GM21381 (cell line): ENCODE measurements around the gene OSGEP.

Source experiments
- ATAC-seq: cut with Tn5 transposase; IDR thresholded peaks from one replicate; pipeline ENCODE4 v1.9.1; 2021; ENCODE audit warnings: mild to moderate bottlenecking, moderate library complexity; ENCODE audit not compliant: unreplicated experiment

The OSGEP gene

GRCh38 chr14:20434701-20435581, 19.7 kb downstream of the OSGEP start:
- no peak for ATAC-seq

- no peak for ATAC-seq
These were observed 24.6 kb downstream of the OSGEP start for GRCh38 chr14:20429801-20430669.

GRCh38 chr14:20428802-20429201, 25.8 kb downstream of the OSGEP start:
- no peak for ATAC-seq

GRCh38 chr14:20428010-20428365, 26.6 kb downstream of the OSGEP start:
- ATAC-seq, result peak; percentile 52

GRCh38 chr14:20427231-20428009, 27.2 kb downstream of the OSGEP start:
- peak; percentile 72 for ATAC-seq

- no peak for ATAC-seq
These were observed 29.8 kb downstream of the OSGEP start for GRCh38 chr14:20424851-20425250.

- ATAC-seq, result no peak
These were observed 31.7 kb downstream of the OSGEP start for GRCh38 chr14:20422886-20423285.

GRCh38 chr14:20421267-20421666, 33.3 kb downstream of the OSGEP start:
- ATAC-seq, result no peak

- ATAC-seq, result no peak
These were observed 35.2 kb downstream of the OSGEP start for GRCh38 chr14:20419419-20419818.

GRCh38 chr14:20418501-20418909, 36.1 kb downstream of the OSGEP start:
- no peak for ATAC-seq

- no peak for ATAC-seq
These were observed 37.1 kb downstream of the OSGEP start for GRCh38 chr14:20417250-20418186.

- ATAC-seq, result no peak
These were observed 38.4 kb downstream of the OSGEP start for GRCh38 chr14:20416223-20416622.

GRCh38 chr14:20415782-20416206, 38.8 kb downstream of the OSGEP start:
- peak; percentile 36 for ATAC-seq

- ATAC-seq, result peak; percentile 35
These were observed 40.9 kb downstream of the OSGEP start for GRCh38 chr14:20413744-20414082.

GRCh38 chr14:20412876-20413743, 41.5 kb downstream of the OSGEP start, which contains the start of gene TEP1:
TSS of gene TEP1 (minus strand) at chr14:20413501. CDS start at chr14:20408439, 5,062 bp downstream.
- ATAC-seq, result peak; percentile 49

- ATAC-seq, result peak; percentile 58
These were observed 42.2 kb downstream of the OSGEP start for GRCh38 chr14:20412411-20412810.

- no peak for ATAC-seq
These were observed 45.4 kb downstream of the OSGEP start for GRCh38 chr14:20409226-20409625.

GRCh38 chr14:20403521-20403920, 51.1 kb downstream of the OSGEP start:
- ATAC-seq, result no peak
